AG04450 (cell line): ENCODE measurements around the gene TFAP2B. TPM values are rescaled to one million over a fixed set of nuclear protein-coding genes. Genes with fewer than 3 reads are reported as not detected.

Experiments used
- CTCF ChIA-PET: fragments of 300-600, 350-600 bp; formaldehyde crosslinking; extraction: SDS; loops from one replicate; lab custom pipeline; 2022; ENCODE audit warnings: antibody characterized with exemption, inconsistent platforms; lab: Charles Lee
- POLR2A ChIA-PET: fragments of 350-600 bp; formaldehyde crosslinking; extraction: SDS; loops from one replicate; lab custom pipeline; 2021; ENCODE audit warnings: antibody characterized with exemption, inconsistent platforms; lab: Yijun Ruan, JAX
- DNase-seq: peaks from one replicate; pipeline ENCODE4 v3.0.0-alpha.2; 2011; ENCODE audit warnings: low read depth, low spot score
- H3K27ac ChIP-seq: one replicate; pipeline ENCODE4 v1.5.1; 2012; ENCODE audit warnings: low read depth, low read length, control low read depth
- H3K27me3 ChIP-seq: one replicate; pipeline ENCODE4 v1.6.0; 2012; ENCODE audit warnings: low read length; ENCODE audit not compliant: control insufficient read depth, insufficient read depth
- H3K4me3 ChIP-seq: 2 replicates; pipeline ENCODE4 v1.5.1; 2011; ENCODE audit warnings: mild to moderate bottlenecking, low read depth, low read length, control low read depth
- H3K9me3 ChIP-seq: 2 replicates; pipeline ENCODE4 v1.5.1; 2012; ENCODE audit warnings: low read length; ENCODE audit not compliant: control insufficient read depth, insufficient read depth
- polyA plus RNA-seq: library from polyadenylated mRNA; depleted of rRNA; stranded (reverse); fragments of >200 nt; gene quantifications from 2 replicates; pipeline ENCODE4 v1.2.3, GENCODE V29; 2011
- TF ChIP-seq, protein P1 (sequence below): IDR thresholded peaks from 2 replicates; pipeline ENCODE4 v1.5.1; 2011; ENCODE audit warnings: low read depth, low read length, control low read depth, inconsistent platforms

Gene TFAP2B
- polyA plus RNA-seq, 1 experiment, result not detected

GRCh38 chr6:50829898-50830444 lies 11.3 kb downstream of the TFAP2B start:
- peaks cover 14% of the 10 kb centered on the region for H3K27me3 ChIP-seq
- no peak for DNase-seq
- H3K27ac ChIP-seq, result no peak overlapping the region
- no peaks in the 10 kb centered on the region for H3K9me3 ChIP-seq
- CTCF ChIA-PET, result interaction anchor here (0.9 to 2.5 kb wide), 4 partner anchors 14 to 1220 kb away, joined by 3 to 11 read pairs (median 3); no protein-coding TSS in a partner anchor
- H3K4me3 ChIP-seq, result no peak overlapping the region
- POLR2A ChIA-PET, result no interaction called here
- TF ChIP-seq, protein P1, sequence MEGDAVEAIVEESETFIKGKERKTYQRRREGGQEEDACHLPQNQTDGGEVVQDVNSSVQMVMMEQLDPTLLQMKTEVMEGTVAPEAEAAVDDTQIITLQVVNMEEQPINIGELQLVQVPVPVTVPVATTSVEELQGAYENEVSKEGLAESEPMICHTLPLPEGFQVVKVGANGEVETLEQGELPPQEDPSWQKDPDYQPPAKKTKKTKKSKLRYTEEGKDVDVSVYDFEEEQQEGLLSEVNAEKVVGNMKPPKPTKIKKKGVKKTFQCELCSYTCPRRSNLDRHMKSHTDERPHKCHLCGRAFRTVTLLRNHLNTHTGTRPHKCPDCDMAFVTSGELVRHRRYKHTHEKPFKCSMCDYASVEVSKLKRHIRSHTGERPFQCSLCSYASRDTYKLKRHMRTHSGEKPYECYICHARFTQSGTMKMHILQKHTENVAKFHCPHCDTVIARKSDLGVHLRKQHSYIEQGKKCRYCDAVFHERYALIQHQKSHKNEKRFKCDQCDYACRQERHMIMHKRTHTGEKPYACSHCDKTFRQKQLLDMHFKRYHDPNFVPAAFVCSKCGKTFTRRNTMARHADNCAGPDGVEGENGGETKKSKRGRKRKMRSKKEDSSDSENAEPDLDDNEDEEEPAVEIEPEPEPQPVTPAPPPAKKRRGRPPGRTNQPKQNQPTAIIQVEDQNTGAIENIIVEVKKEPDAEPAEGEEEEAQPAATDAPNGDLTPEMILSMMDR, result no peak

- no peak for DNase-seq
- peaks cover 3% of the 10 kb centered on the region for H3K27me3 ChIP-seq
- no peak overlapping the region for H3K4me3 ChIP-seq
- no peak overlapping the region for H3K27ac ChIP-seq
- H3K9me3 ChIP-seq, result no peaks in the 10 kb centered on the region; the same call in 1 of the 2 replicates
- ChIA-PET CTCF (no interaction called here), POLR2A (no interaction called here)
- TF ChIP-seq, protein P1, result no peak
These were observed 12.5 kb downstream of the TFAP2B start for GRCh38 chr6:50831186-50831585.

- no peaks in the 10 kb centered on the region; the same call in 1 of the 2 replicates for H3K9me3 ChIP-seq
- H3K27ac ChIP-seq, result no peak overlapping the region
- H3K4me3 ChIP-seq, result no peak overlapping the region
- TF ChIP-seq, protein P1, result no peak
- DNase-seq, result no peak
- peaks cover 3% of the 10 kb centered on the region for H3K27me3 ChIP-seq
- ChIA-PET CTCF (no interaction called here), POLR2A (no interaction called here)
These were observed 14.2 kb downstream of the TFAP2B start for GRCh38 chr6:50832912-50833311.

GRCh38 chr6:50834929-50835410 lies 16.3 kb downstream of the TFAP2B start:
- POLR2A ChIA-PET, result no interaction called here
- H3K4me3 ChIP-seq, result no peak overlapping the region
- H3K27ac ChIP-seq, result no peak overlapping the region
- no peaks in the 10 kb centered on the region; the same call in 1 of the 2 replicates for H3K9me3 ChIP-seq
- peaks cover 3% of the 10 kb centered on the region for H3K27me3 ChIP-seq
- DNase-seq, result no peak
- TF ChIP-seq, protein P1, result no peak
- CTCF ChIA-PET, result no interaction called here

DNA sequence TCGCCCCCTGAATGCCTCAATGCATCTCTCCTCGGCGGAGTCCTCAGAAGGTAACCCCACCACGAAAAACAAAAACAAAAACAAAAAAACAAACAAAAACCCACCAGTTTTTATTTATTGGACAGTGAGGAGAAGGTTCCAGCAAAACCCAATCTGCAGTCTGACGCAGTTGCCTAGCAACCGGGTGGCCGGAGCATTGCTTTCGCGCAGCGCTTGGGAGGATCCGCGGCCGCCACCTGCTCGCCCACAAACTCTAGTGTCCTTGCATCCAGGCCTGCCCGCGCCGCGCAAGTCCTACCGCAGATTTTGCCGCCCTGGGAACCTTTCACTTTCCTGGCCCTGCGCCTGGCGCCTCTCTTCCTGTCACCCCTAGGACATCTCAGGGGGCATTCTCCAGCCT lies 17.6 kb downstream of the TFAP2B start:
- Histone ChIP-seq H3K27ac (no peak overlapping the region), H3K27me3 (peaks cover 7% of the 10 kb centered on the region), H3K4me3 (no peak overlapping the region), H3K9me3 (no peaks in the 10 kb centered on the region; the same call in 1 of the 2 replicates)
- TF ChIP-seq, protein P1, result no peak
- DNase-seq, result no peak
- CTCF ChIA-PET, result no interaction called here
- POLR2A ChIA-PET, result no interaction called here
